Astrocyte (in vitro differentiated cells and primary cell): ENCODE results near the gene PLD1. TPM values are rescaled to one million over a fixed set of nuclear protein-coding genes. Genes with fewer than 3 reads are reported as not detected.

ENCODE experiments used
- DNase-seq: peaks from one replicate; pipeline ENCODE4 v3.0.0-alpha.2; 2010; ENCODE audit warnings: low read depth
- FAIRE-seq: peaks from 2 replicates; lab custom pipeline; 2011; peaks lifted over from hg19 to GRCh38; lab: Jason Lieb, UNC
- H2AFZ ChIP-seq: 2 replicates; pipeline ENCODE4 v1.6.0; 2012; ENCODE audit warnings: low read depth, low read length, inconsistent platforms
- H3K27ac ChIP-seq: 2 replicates; pipeline ENCODE4 v1.5.1; 2011; ENCODE audit warnings: low read depth, low read length, inconsistent platforms
- H3K27me3 ChIP-seq: 2 replicates; pipeline ENCODE4 v1.6.0; 2011; ENCODE audit warnings: low read length, inconsistent platforms; ENCODE audit not compliant: insufficient read depth
- H3K36me3 ChIP-seq: 2 replicates; pipeline ENCODE4 v1.5.1; 2011; ENCODE audit warnings: low read length, inconsistent platforms; ENCODE audit not compliant: insufficient read depth
- H3K4me1 ChIP-seq: 2 replicates; pipeline ENCODE4 v1.5.1; 2011; ENCODE audit warnings: low read length, inconsistent platforms; ENCODE audit not compliant: insufficient read depth
- H3K4me2 ChIP-seq: 2 replicates; pipeline ENCODE4 v1.6.0; 2012; ENCODE audit warnings: low read length, inconsistent platforms
- H3K4me3 ChIP-seq: 2 replicates; pipeline ENCODE4 v1.5.1; 2011; ENCODE audit warnings: low read depth, mild to moderate bottlenecking, low read length, inconsistent platforms; ENCODE audit not compliant: insufficient read depth
- H3K79me2 ChIP-seq: 2 replicates; pipeline ENCODE4 v1.6.0; 2012; ENCODE audit warnings: mild to moderate bottlenecking, low read length, inconsistent platforms; ENCODE audit not compliant: insufficient read depth
- H3K9ac ChIP-seq: 2 replicates; pipeline ENCODE4 v1.6.0; 2012; ENCODE audit warnings: mild to moderate bottlenecking, low read length, inconsistent platforms
- H3K9me3 ChIP-seq: 2 replicates; pipeline ENCODE4 v1.5.1; 2012; ENCODE audit warnings: low read depth, mild to moderate bottlenecking, low read length, inconsistent platforms; ENCODE audit not compliant: insufficient read depth
- H4K20me1 ChIP-seq: 2 replicates; pipeline ENCODE4 v1.6.0; 2012; ENCODE audit warnings: low read length, inconsistent platforms; ENCODE audit not compliant: insufficient read depth
- H3K27ac Mint-ChIP-seq: one replicate; pipeline ENCODE4 v1.8.0; 2021; ENCODE audit warnings: mild to moderate bottlenecking, mixed read lengths; ENCODE audit not compliant: unreplicated experiment
- H3K27me3 Mint-ChIP-seq: one replicate; pipeline ENCODE4 v1.8.0; 2021; ENCODE audit warnings: low read depth, mixed read lengths; ENCODE audit not compliant: unreplicated experiment
- H3K36me3 Mint-ChIP-seq: one replicate; pipeline ENCODE4 v1.8.0; 2021; ENCODE audit warnings: low read depth, mixed read lengths; ENCODE audit not compliant: unreplicated experiment
- H3K4me1 Mint-ChIP-seq: one replicate; pipeline ENCODE4 v1.8.0; 2021; ENCODE audit warnings: low read depth, mixed read lengths; ENCODE audit not compliant: unreplicated experiment
- H3K4me3 Mint-ChIP-seq: one replicate; pipeline ENCODE4 v1.8.0; 2021; ENCODE audit warnings: mild to moderate bottlenecking, moderate library complexity, mixed read lengths; ENCODE audit not compliant: unreplicated experiment
- H3K9me3 Mint-ChIP-seq: one replicate; pipeline ENCODE4 v1.8.0; 2021; ENCODE audit warnings: mild to moderate bottlenecking, mixed read lengths; ENCODE audit not compliant: unreplicated experiment
- EZH2 ChIP-seq: IDR thresholded peaks from 2 replicates; pipeline ENCODE4 v1.6.1; 2012; ENCODE audit warnings: mild to moderate bottlenecking, low read length, inconsistent platforms; ENCODE audit not compliant: insufficient read depth
- total RNA-seq: library from RNA; stranded (reverse); gene quantifications from 2 replicates; pipeline ENCODE4 v1.2.1, GENCODE V29; 2021
- TF ChIP-seq, protein P1 (sequence below): IDR thresholded peaks from 2 replicates; pipeline ENCODE4 v1.5.1; 2011; ENCODE audit warnings: low read depth, mild to moderate bottlenecking, inconsistent platforms, low read length, moderate library complexity; ENCODE audit not compliant: insufficient read depth

The PLD1 gene
- total RNA-seq, 1 donor from 2014 or later: 21.5 TPM

DNA sequence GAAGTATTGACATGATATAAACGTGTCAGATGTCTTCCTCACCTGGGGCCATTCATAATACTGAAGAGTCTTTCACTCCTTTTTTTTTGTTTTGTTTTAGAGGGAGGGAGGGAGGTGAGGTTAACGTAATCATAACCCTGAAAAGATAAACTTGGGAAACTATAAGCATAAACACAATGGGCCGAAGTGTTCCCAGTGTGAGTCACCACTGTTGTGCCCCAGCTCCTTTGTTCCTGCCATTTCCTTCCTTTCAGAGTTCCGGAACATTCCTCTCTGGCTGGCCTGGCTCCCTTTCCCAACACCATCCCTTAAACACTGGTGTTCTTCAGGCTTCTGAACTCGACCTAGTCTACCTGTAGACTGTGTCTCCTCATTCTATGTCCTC, 18.6 kb downstream of the PLD1 start:
- peaks cover 37% of the 10 kb centered on the region for H3K4me1 Mint-ChIP-seq

DNA sequence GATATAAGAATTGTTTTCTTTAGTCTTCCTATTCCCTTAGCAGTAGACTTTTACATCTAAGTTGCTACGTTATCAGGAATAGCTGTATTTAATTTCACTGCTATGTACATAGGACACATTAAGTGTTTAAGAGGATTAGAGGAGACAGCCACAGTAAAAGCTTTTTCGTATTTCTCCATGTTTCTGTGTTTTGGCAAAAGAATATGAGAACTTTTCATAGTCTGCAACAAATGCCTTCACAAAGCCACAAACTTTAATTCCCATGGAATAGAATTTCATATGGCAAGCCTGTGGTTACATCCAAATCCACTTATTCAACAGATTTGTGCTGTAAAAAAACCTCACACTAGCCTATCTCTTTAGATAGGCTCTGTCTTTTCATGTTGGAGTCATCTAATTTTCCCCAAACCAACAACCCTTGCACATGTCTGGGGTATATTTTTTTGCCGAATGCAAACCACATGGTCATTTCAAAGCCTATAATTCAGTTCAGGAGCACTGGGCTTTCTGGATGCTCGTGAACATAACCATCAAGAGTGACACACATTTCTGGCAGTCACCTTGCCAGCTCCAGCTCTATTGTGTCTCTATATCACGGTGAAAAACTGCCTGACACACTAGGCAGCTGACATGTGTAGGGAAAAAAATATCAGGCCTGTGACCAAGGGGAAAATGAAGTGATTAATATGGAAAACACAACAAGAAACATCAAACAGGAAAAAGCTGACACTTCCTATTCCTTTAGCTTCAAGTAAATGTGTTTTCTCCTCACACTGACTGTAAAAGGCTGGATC, 19.2 kb downstream of the PLD1 start:
- Mint-ChIP-seq H3K27me3 (peaks cover 5% of the 10 kb centered on the region), H3K4me3 (no peak overlapping the region), H3K27ac (no peak overlapping the region), H3K4me1 (peaks cover 37% of the 10 kb centered on the region), H3K9me3 (no peaks in the 10 kb centered on the region), H3K36me3 (peaks cover 11% of the 10 kb centered on the region)
- H4K20me1 ChIP-seq: no peaks in the 10 kb centered on the region
- H3K27ac ChIP-seq: peak overlapping the region; percentile 76
- DNase-seq (peak; percentile 81), FAIRE-seq (no peak)
- TF ChIP-seq, protein P1, sequence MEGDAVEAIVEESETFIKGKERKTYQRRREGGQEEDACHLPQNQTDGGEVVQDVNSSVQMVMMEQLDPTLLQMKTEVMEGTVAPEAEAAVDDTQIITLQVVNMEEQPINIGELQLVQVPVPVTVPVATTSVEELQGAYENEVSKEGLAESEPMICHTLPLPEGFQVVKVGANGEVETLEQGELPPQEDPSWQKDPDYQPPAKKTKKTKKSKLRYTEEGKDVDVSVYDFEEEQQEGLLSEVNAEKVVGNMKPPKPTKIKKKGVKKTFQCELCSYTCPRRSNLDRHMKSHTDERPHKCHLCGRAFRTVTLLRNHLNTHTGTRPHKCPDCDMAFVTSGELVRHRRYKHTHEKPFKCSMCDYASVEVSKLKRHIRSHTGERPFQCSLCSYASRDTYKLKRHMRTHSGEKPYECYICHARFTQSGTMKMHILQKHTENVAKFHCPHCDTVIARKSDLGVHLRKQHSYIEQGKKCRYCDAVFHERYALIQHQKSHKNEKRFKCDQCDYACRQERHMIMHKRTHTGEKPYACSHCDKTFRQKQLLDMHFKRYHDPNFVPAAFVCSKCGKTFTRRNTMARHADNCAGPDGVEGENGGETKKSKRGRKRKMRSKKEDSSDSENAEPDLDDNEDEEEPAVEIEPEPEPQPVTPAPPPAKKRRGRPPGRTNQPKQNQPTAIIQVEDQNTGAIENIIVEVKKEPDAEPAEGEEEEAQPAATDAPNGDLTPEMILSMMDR: no peak
- TF ChIP-seq EZH2: no peak
- H3K27me3 ChIP-seq: no peaks in the 10 kb centered on the region
- no peaks in the 10 kb centered on the region for H3K9me3 ChIP-seq
- H3K4me3 ChIP-seq: no peak overlapping the region
- H2AFZ ChIP-seq: peak overlapping the region; percentile 32
- no peaks in the 10 kb centered on the region for H3K36me3 ChIP-seq
- peak overlapping the region; percentile 63 for H3K4me2 ChIP-seq
- no peaks in the 10 kb centered on the region for H3K79me2 ChIP-seq
- H3K9ac ChIP-seq: peak overlapping the region; percentile 65
- H3K4me1 ChIP-seq: peaks cover 31% of the 10 kb centered on the region

More for the DNA sequence above, 18.6 kb downstream of the PLD1 start:
- H3K36me3 ChIP-seq: no peaks in the 10 kb centered on the region
- H3K79me2 ChIP-seq: no peaks in the 10 kb centered on the region
- H3K27ac ChIP-seq: peak overlapping the region; percentile 76
- no peak overlapping the region for H3K4me3 ChIP-seq
- H3K36me3 Mint-ChIP-seq: peaks cover 11% of the 10 kb centered on the region
- peak overlapping the region; percentile 65 for H3K9ac ChIP-seq
- no peak overlapping the region for H3K4me3 Mint-ChIP-seq
- H3K27me3 Mint-ChIP-seq: peaks cover 5% of the 10 kb centered on the region
- TF ChIP-seq, protein P1: no peak
- TF ChIP-seq EZH2: no peak
- peak overlapping the region; percentile 49 for H2AFZ ChIP-seq
- H3K27me3 ChIP-seq: no peaks in the 10 kb centered on the region
- peaks cover 31% of the 10 kb centered on the region for H3K4me1 ChIP-seq
- H3K27ac Mint-ChIP-seq: peak overlapping the region; percentile 55
- no peaks in the 10 kb centered on the region for H3K9me3 Mint-ChIP-seq
- no peaks in the 10 kb centered on the region for H4K20me1 ChIP-seq
- H3K9me3 ChIP-seq: no peaks in the 10 kb centered on the region
- FAIRE-seq (no peak), DNase-seq (peak; percentile 73)
- H3K4me2 ChIP-seq: peak overlapping the region; percentile 63

GRCh38 chr3:171790574-171790897, 19.7 kb downstream of the PLD1 start:
- H3K79me2 ChIP-seq: no peaks in the 10 kb centered on the region
- H3K4me3 ChIP-seq: no peak overlapping the region
- no peak overlapping the region for H2AFZ ChIP-seq
- Mint-ChIP-seq H3K9me3 (no peaks in the 10 kb centered on the region), H3K27ac (no peak overlapping the region), H3K4me1 (peaks cover 37% of the 10 kb centered on the region), H3K36me3 (peaks cover 11% of the 10 kb centered on the region), H3K27me3 (peaks cover 5% of the 10 kb centered on the region), H3K4me3 (no peak overlapping the region)
- DNase-seq (no peak), FAIRE-seq (no peak)
- no peaks in the 10 kb centered on the region for H4K20me1 ChIP-seq
- H3K36me3 ChIP-seq: no peaks in the 10 kb centered on the region
- H3K9me3 ChIP-seq: no peaks in the 10 kb centered on the region
- peak overlapping the region; percentile 76 for H3K27ac ChIP-seq
- peak overlapping the region; percentile 65 for H3K9ac ChIP-seq
- H3K27me3 ChIP-seq: no peaks in the 10 kb centered on the region
- TF ChIP-seq EZH2: no peak
- TF ChIP-seq, protein P1: no peak
- H3K4me2 ChIP-seq: no peak overlapping the region
- peaks cover 31% of the 10 kb centered on the region for H3K4me1 ChIP-seq
